ENCODE data around the gene MCRS1.

MCRS1 gene

GRCh38 chr12:49565406-49566265 lies 2.3 kb downstream of the MCRS1 start:
- no peak for DNase-seq (ENCODE audit: low read depth)
- TF ChIP-seq CTCF (IDR thresholded peaks at IDR 0.05; ENCODE audit: control insufficient read depth, extremely low read depth, insufficient read depth): no peak
- no peak overlapping the region for H3K4me3 ChIP-seq (ENCODE audit: low read depth, low read length)

- no peak for TF ChIP-seq CTCF (IDR thresholded peaks at IDR 0.05; ENCODE audit: control insufficient read depth, extremely low read depth, insufficient read depth)
- no peak for DNase-seq (ENCODE audit: low read depth)
- no peak overlapping the region for H3K4me3 ChIP-seq (ENCODE audit: low read depth, low read length)
Observed at GRCh38 chr12:49564686-49565405, 3.1 kb downstream of the MCRS1 start.

GRCh38 chr12:49563951-49564685 lies 3.8 kb downstream of the MCRS1 start:
- no peak for TF ChIP-seq CTCF (IDR thresholded peaks at IDR 0.05; ENCODE audit: control insufficient read depth, extremely low read depth, insufficient read depth)
- DNase-seq (ENCODE audit: low read depth): no peak
- H3K4me3 ChIP-seq (ENCODE audit: low read depth, low read length): no peak overlapping the region

- no peak overlapping the region for H3K4me3 ChIP-seq (ENCODE audit: low read depth, low read length)
- TF ChIP-seq CTCF (IDR thresholded peaks at IDR 0.05; ENCODE audit: control insufficient read depth, extremely low read depth, insufficient read depth): no peak
- DNase-seq (ENCODE audit: low read depth): no peak
Observed at GRCh38 chr12:49562831-49563230, 5.1 kb downstream of the MCRS1 start.

- no peak overlapping the region for H3K4me3 ChIP-seq (ENCODE audit: low read depth, low read length)
- no peak for DNase-seq (ENCODE audit: low read depth)
- no peak for TF ChIP-seq CTCF (IDR thresholded peaks at IDR 0.05; ENCODE audit: control insufficient read depth, extremely low read depth, insufficient read depth)
Observed at GRCh38 chr12:49562233-49562632, 5.7 kb downstream of the MCRS1 start.

GRCh38 chr12:49560695-49561094 lies 7.2 kb downstream of the MCRS1 start:
- DNase-seq (ENCODE audit: low read depth): no peak
- no peak overlapping the region for H3K4me3 ChIP-seq (ENCODE audit: low read depth, low read length)
- no peak for TF ChIP-seq CTCF (IDR thresholded peaks at IDR 0.05; ENCODE audit: control insufficient read depth, extremely low read depth, insufficient read depth)
